ENCODE measurements around the gene KIF6.

KIF6 gene

GRCh38 chr6:39685938-39686337, 39.3 kb downstream of the KIF6 start:
- Histone ChIP-seq H4K20me1 (ENCODE audit: insufficient read depth, low read length, poor library complexity, severe bottlenecking) (no peaks in the 10 kb centered on the region), H3K4me3 (ENCODE audit: low read length, poor library complexity, severe bottlenecking) (no peak overlapping the region), H3K36me3 (ENCODE audit: insufficient read depth, low read length) (no peaks in the 10 kb centered on the region), H3K4me2 (ENCODE audit: low read depth, low read length, poor library complexity, severe bottlenecking) (no peak overlapping the region), H3K9me2 (replicated peaks; ENCODE audit: low read depth, low read length) (no peaks in the 10 kb centered on the region), H2AFZ (ENCODE audit: low read length) (no peak overlapping the region), H3K27me3 (ENCODE audit: insufficient read depth, low read length, poor library complexity, severe bottlenecking) (no peaks in the 10 kb centered on the region), H3K4me1 (ENCODE audit: insufficient read depth, low read length, poor library complexity, severe bottlenecking) (peaks cover 6% of the 10 kb centered on the region), H3K9me3 (ENCODE audit: insufficient read depth, low read depth, low read length) (no peaks in the 10 kb centered on the region), H3K9ac (ENCODE audit: low read depth, low read length, poor library complexity, severe bottlenecking) (no peak overlapping the region), H3F3A (ENCODE audit: low read depth) (no peaks in the 10 kb centered on the region), H3K79me2 (ENCODE audit: insufficient read depth, low read length) (no peaks in the 10 kb centered on the region)
- no peak for TF ChIP-seq CTCF (conservative IDR thresholded peaks at IDR 0.05; ENCODE audit: low read length)
- TF ChIP-seq EZH2phosphoT487 (IDR thresholded peaks at IDR 0.05; ENCODE audit: borderline replicate concordance), result no peak

GRCh38 chr6:39685489-39685826, 39.8 kb downstream of the KIF6 start:
- Histone ChIP-seq H3K4me1 (ENCODE audit: insufficient read depth, low read length, poor library complexity, severe bottlenecking) (peaks cover 6% of the 10 kb centered on the region), H3K4me2 (ENCODE audit: low read depth, low read length, poor library complexity, severe bottlenecking) (no peak overlapping the region), H3K27me3 (ENCODE audit: insufficient read depth, low read length, poor library complexity, severe bottlenecking) (no peaks in the 10 kb centered on the region), H3K9ac (ENCODE audit: low read depth, low read length, poor library complexity, severe bottlenecking) (no peak overlapping the region), H2AFZ (ENCODE audit: low read length) (no peak overlapping the region), H3K9me2 (replicated peaks; ENCODE audit: low read depth, low read length) (no peaks in the 10 kb centered on the region), H4K20me1 (ENCODE audit: insufficient read depth, low read length, poor library complexity, severe bottlenecking) (no peaks in the 10 kb centered on the region), H3F3A (ENCODE audit: low read depth) (no peaks in the 10 kb centered on the region), H3K79me2 (ENCODE audit: insufficient read depth, low read length) (no peaks in the 10 kb centered on the region), H3K36me3 (ENCODE audit: insufficient read depth, low read length) (no peaks in the 10 kb centered on the region), H3K9me3 (ENCODE audit: insufficient read depth, low read depth, low read length) (no peaks in the 10 kb centered on the region), H3K4me3 (ENCODE audit: low read length, poor library complexity, severe bottlenecking) (no peak overlapping the region)
- no peak for TF ChIP-seq EZH2phosphoT487 (IDR thresholded peaks at IDR 0.05; ENCODE audit: borderline replicate concordance)

- H3F3A ChIP-seq (ENCODE audit: low read depth), result no peaks in the 10 kb centered on the region
- no peak overlapping the region for H3K9ac ChIP-seq (ENCODE audit: low read depth, low read length, poor library complexity, severe bottlenecking)
- H3K79me2 ChIP-seq (ENCODE audit: insufficient read depth, low read length), result no peaks in the 10 kb centered on the region
Observed at GRCh38 chr6:39684790-39685488, 40.3 kb downstream of the KIF6 start.

More at GRCh38 chr6:39684790-39685488, 40.3 kb downstream of the KIF6 start:
- Histone ChIP-seq H3K27me3 (ENCODE audit: insufficient read depth, low read length, poor library complexity, severe bottlenecking) (no peaks in the 10 kb centered on the region), H3K9me3 (ENCODE audit: insufficient read depth, low read depth, low read length) (no peaks in the 10 kb centered on the region), H3K4me3 (ENCODE audit: low read length, poor library complexity, severe bottlenecking) (no peak overlapping the region), H3K4me1 (ENCODE audit: insufficient read depth, low read length, poor library complexity, severe bottlenecking) (peaks cover 6% of the 10 kb centered on the region), H3K9me2 (replicated peaks; ENCODE audit: low read depth, low read length) (no peaks in the 10 kb centered on the region), H3K36me3 (ENCODE audit: insufficient read depth, low read length) (no peaks in the 10 kb centered on the region), H2AFZ (ENCODE audit: low read length) (no peak overlapping the region), H3K4me2 (ENCODE audit: low read depth, low read length, poor library complexity, severe bottlenecking) (no peak overlapping the region), H4K20me1 (ENCODE audit: insufficient read depth, low read length, poor library complexity, severe bottlenecking) (no peaks in the 10 kb centered on the region)
- TF ChIP-seq CTCF (conservative IDR thresholded peaks at IDR 0.05; ENCODE audit: low read length) (no peak), EZH2phosphoT487 (IDR thresholded peaks at IDR 0.05; ENCODE audit: borderline replicate concordance) (no peak)

Measured in Loucy (cell line).